ENCODE results near the gene OR52A1.

Gene OR52A1

GRCh38 chr11:5131584-5132335 is 22.8 kb downstream of the OR52A1 start:
- DNase-seq (ENCODE audit: low spot score) = no peak

DNA sequence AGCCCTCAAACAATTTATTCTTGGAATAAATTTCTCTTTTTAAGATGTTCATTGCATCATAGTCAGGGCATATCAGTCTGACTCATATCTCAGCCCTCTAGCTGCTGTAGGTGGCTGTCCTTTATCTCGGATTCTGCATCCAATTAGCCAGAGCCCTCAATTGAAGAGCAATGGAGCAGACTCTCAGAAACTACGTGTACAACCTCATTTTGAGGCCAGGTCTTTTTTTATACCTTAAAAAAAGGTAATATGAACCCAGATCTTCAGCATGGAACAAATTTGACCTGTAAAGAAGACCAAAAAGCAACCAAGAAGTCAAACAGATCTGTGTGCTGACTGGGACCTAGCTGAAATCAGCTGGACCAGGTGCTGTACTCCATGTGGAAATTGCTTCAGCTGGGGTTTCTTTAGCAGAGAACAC is 25.1 kb downstream of the OR52A1 start:
- DNase-seq (ENCODE audit: low spot score) = no peak

DNA sequence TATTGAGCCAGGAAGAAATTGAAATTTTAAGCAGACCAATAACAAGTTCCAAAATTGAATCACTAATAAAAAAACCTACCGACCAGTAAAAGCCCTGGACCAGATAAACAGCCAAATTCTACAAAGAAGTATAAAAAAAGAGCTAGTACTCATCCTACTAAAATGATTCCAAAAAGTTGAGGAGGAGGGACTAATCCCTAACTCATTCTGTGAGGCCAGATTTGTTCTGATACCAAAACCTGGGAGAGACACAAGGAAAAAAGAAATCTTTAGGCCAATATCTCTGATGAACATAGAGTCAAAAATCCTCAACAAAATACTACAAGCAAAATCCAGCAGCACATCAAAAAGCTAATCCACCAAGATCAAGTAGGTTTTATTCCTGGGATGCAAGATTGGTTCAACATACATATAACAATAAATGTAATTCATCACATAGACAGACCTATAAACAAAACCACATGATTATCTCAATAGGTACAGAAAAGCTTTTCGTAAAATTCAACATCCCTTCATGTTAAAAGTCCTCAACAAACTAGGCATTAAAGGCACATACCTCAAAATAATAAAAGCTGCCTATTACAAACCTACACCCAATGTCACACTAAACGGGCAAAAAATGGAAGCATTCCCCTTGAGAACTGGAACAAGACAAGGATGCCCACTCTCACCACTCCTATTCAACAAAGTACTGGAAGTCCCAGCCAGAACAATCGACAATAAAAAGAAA is 29.5 kb downstream of the OR52A1 start:
- no peak for DNase-seq (ENCODE audit: low spot score)

GRCh38 chr11:5123802-5124521 is 30.6 kb downstream of the OR52A1 start:
- DNase-seq (ENCODE audit: low spot score) = peak; percentile 79

DNA sequence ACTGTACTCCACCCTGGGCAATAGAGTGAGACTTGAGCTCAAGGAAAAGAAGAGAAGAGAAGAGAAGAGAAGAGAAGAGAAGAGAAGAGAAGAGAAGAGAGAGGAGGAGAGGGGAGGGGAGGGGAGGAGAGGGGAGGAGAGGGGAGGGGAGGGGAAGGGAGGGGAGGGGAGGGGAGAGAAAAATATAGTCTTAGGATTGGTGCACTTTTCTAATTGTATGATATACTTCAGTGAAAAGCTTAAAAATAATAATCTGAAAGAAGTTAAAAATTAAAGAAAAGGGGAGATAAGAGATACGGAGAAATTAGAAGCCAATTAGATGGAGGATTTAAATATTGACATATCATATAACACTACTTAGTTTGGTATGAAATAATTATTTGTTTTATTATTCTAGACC is 35.7 kb downstream of the OR52A1 start:
- DNase-seq (ENCODE audit: low spot score) = no peak

DNA sequence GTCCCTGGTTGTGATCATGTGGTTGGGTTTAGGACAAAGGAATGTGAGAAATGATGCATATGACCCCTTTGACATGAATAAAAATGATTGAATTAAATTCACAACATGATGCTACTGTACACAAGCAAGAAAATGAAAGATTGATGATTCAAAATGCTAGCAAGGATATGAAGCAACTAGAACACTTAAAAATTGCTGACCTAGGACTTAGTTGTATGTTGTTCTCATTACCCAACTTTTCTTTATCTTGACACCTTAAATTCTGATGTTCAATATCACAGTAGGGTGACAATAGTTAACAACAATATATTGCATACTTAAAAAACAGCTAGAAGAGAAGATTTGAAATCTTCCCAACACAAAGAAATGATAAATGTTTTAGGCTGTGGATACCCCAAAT is 37.0 kb downstream of the OR52A1 start:
- DNase-seq (ENCODE audit: low spot score) = no peak

DNA sequence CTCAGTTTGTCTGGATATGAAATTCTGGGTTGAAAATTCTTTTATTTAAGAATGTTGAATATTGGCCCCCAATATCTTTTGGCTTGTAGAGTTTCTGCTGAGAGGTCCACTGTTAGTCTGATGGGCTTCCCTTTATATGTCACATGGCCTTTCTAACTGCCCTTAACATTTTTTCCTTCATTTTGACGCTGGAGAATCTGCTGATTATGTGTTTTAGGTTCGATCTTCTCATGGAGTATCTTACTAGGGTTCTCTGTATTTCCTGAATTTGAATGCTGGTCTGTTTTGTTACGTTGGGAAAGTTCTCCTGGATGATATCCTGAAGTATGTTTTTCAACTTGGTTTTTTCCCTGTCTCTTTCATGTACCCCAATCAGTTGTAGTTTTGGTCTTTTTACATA is 39.2 kb downstream of the OR52A1 start:
- DNase-seq (ENCODE audit: low spot score) = no peak

DNA sequence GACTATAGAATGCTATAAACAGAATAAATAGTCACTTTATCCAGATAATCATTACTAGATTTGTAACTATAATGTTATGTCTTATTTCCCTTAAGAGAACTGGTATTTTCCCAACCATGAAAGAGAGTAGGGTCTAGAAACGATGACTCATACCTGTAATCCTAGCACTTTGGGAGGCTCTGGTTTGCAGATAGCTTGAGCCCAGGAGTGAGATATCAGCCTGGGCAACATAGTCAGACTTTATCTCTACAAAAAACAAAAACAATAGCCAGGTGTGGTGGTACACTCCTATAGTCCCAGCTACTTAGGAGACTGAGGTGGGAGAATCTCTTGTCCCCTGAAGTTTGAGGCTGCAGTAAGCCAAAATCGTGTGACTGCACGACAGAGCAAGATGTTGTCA is 47.3 kb downstream of the OR52A1 start:
- no peak for DNase-seq (ENCODE audit: low spot score)

GRCh38 chr11:5103066-5103465 is 51.5 kb downstream of the OR52A1 start:
- no peak for DNase-seq (ENCODE audit: low spot score)

DNA sequence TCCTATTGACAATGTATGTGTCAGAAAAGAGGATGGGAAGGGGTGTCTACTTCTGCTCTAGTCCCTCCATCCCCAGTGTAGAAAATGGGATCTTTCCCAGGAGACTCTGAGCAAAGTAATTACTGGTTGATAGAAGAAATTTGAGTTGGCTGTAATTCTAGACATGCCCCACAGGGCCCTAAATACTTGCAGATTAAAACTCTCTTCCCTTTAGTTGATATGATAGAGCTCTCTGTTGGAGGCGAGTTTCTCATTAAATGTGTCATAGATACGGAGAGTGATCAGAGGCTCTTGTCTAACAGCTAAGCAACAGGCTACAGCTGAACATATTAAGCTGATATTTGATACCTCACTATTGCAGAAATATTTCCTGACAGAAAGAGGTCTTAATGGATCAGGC is 52.3 kb downstream of the OR52A1 start:
- DNase-seq (ENCODE audit: low spot score) = no peak

GRCh38 chr11:5096011-5096410 is 58.5 kb downstream of the OR52A1 start:
- DNase-seq (ENCODE audit: low spot score) = no peak
